Measurements from ENCODE around the gene CDC42SE1. TPM values are rescaled to one million over a fixed set of nuclear protein-coding genes. Genes with fewer than 3 reads are reported as not detected.

The CDC42SE1 gene
- total RNA-seq, 1 donor from 2014 or later = 116 TPM

DNA sequence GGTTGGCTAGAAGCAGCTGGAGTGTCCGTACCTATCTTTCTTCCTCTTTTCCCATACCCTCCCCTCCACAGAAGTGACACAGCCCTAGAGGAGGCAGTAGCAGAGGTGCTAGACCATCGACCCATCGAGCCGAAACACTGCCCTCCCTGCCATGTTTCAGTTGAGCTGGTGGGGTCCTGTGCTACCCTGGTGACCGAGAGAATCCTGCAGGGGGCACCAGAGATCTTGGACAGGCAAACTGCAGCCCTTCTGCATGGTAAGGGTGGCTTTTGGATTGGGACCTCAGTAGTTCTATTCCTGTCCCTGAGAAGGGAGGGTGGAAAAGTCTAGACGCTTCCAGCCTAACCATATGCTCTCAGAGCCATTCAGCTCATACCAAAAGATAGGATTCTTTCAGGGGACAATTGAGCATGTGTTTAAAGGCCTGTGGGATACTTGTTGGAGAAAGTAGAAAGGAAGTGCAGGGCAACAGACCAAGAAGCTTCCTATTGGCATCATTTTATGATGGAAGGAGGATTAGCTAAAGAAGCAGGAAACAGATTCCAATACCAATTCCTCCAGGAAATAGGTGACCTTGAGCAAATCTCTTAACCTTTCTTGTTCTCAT is 34.8 kb downstream of the CDC42SE1 start:
- H3K27ac ChIP-seq (ENCODE audit: low read depth, low read length) = no peak overlapping the region
- Mint-ChIP-seq H3K4me1 (ENCODE audit: low read depth, unreplicated experiment) (peaks cover 6% of the 10 kb centered on the region), H3K9me3 (ENCODE audit: unreplicated experiment) (no peaks in the 10 kb centered on the region), H3K27me3 (ENCODE audit: low read depth, unreplicated experiment) (no peaks in the 10 kb centered on the region), H3K4me3 (ENCODE audit: unreplicated experiment) (no peak overlapping the region), H3K27ac (ENCODE audit: unreplicated experiment) (no peak overlapping the region), H3K36me3 (ENCODE audit: low read depth, unreplicated experiment) (peaks cover 12% of the 10 kb centered on the region)
- TF ChIP-seq, protein P1, sequence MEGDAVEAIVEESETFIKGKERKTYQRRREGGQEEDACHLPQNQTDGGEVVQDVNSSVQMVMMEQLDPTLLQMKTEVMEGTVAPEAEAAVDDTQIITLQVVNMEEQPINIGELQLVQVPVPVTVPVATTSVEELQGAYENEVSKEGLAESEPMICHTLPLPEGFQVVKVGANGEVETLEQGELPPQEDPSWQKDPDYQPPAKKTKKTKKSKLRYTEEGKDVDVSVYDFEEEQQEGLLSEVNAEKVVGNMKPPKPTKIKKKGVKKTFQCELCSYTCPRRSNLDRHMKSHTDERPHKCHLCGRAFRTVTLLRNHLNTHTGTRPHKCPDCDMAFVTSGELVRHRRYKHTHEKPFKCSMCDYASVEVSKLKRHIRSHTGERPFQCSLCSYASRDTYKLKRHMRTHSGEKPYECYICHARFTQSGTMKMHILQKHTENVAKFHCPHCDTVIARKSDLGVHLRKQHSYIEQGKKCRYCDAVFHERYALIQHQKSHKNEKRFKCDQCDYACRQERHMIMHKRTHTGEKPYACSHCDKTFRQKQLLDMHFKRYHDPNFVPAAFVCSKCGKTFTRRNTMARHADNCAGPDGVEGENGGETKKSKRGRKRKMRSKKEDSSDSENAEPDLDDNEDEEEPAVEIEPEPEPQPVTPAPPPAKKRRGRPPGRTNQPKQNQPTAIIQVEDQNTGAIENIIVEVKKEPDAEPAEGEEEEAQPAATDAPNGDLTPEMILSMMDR (IDR thresholded peaks at IDR 0.05; ENCODE audit: insufficient read depth, low read depth, low read length) = peak; percentile 59
- no peak for TF ChIP-seq EZH2 (IDR thresholded peaks at IDR 0.05; ENCODE audit: insufficient read depth, low read length)
- H4K20me1 ChIP-seq (ENCODE audit: insufficient read depth, low read length) = no peaks in the 10 kb centered on the region
- no peak overlapping the region for H3K4me2 ChIP-seq (ENCODE audit: low read length)
- FAIRE-seq (no peak), DNase-seq (ENCODE audit: low read depth) (peak; percentile 39)
- no peaks in the 10 kb centered on the region for H3K79me2 ChIP-seq (ENCODE audit: insufficient read depth, low read length)
- H3K4me3 ChIP-seq (ENCODE audit: insufficient read depth, low read depth, low read length) = no peak overlapping the region
- H3K27me3 ChIP-seq (ENCODE audit: insufficient read depth, low read length) = no peaks in the 10 kb centered on the region
- H3K4me1 ChIP-seq (ENCODE audit: insufficient read depth, low read length) = peaks cover 5% of the 10 kb centered on the region
- peaks cover 13% of the 10 kb centered on the region for H3K36me3 ChIP-seq (ENCODE audit: insufficient read depth, low read length)
- no peak overlapping the region for H3K9ac ChIP-seq (ENCODE audit: low read length)
- H3K9me3 ChIP-seq (ENCODE audit: insufficient read depth, low read depth, low read length) = no peaks in the 10 kb centered on the region
- H2AFZ ChIP-seq (ENCODE audit: low read depth, low read length) = no peak overlapping the region

DNA sequence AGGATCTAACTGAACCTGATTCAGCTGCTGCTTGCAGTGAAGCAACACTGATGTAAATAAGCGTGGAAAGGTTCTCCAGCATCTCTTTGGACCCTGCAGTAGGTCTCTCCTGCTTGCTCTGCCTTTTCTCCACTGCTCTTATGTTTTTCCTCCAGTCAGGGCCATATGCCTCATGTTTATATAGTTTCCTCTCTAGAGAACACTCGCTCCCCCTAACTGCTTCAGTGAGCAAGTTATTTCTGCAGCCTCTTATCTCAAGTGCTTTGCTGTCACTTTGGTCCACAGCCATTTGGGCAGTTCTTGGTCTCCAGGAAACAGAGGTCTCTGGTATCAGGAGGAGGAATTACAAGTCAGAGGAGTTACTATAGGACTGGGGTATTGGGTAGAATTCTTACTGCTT is 45.9 kb downstream of the CDC42SE1 start:
- peaks cover 24% of the 10 kb centered on the region for H3K4me1 ChIP-seq (ENCODE audit: insufficient read depth, low read length)
- Mint-ChIP-seq H3K4me1 (ENCODE audit: low read depth, unreplicated experiment) (peaks cover 18% of the 10 kb centered on the region), H3K27me3 (ENCODE audit: low read depth, unreplicated experiment) (no peaks in the 10 kb centered on the region), H3K27ac (ENCODE audit: unreplicated experiment) (no peak overlapping the region), H3K36me3 (ENCODE audit: low read depth, unreplicated experiment) (no peaks in the 10 kb centered on the region), H3K4me3 (ENCODE audit: unreplicated experiment) (no peak overlapping the region), H3K9me3 (ENCODE audit: unreplicated experiment) (no peaks in the 10 kb centered on the region)
- no peak for FAIRE-seq
- H3K27ac ChIP-seq (ENCODE audit: low read depth, low read length) = peak overlapping the region; percentile 4
- no peaks in the 10 kb centered on the region for H3K27me3 ChIP-seq (ENCODE audit: insufficient read depth, low read length)
- TF ChIP-seq EZH2 (IDR thresholded peaks at IDR 0.05; ENCODE audit: insufficient read depth, low read length) = no peak
- TF ChIP-seq, protein P1 (IDR thresholded peaks at IDR 0.05; ENCODE audit: insufficient read depth, low read depth, low read length) = no peak
- H3K4me2 ChIP-seq (ENCODE audit: low read length) = peak overlapping the region; percentile 35
- H4K20me1 ChIP-seq (ENCODE audit: insufficient read depth, low read length) = no peaks in the 10 kb centered on the region
- DNase-seq (ENCODE audit: low read depth) = peak; percentile 71
- no peak overlapping the region for H3K4me3 ChIP-seq (ENCODE audit: insufficient read depth, low read depth, low read length)
- no peak overlapping the region for H2AFZ ChIP-seq (ENCODE audit: low read depth, low read length)
- H3K79me2 ChIP-seq (ENCODE audit: insufficient read depth, low read length) = peaks cover 2% of the 10 kb centered on the region
- H3K36me3 ChIP-seq (ENCODE audit: insufficient read depth, low read length) = no peaks in the 10 kb centered on the region
- H3K9me3 ChIP-seq (ENCODE audit: insufficient read depth, low read depth, low read length) = no peaks in the 10 kb centered on the region
- no peak overlapping the region for H3K9ac ChIP-seq (ENCODE audit: low read length)

DNA sequence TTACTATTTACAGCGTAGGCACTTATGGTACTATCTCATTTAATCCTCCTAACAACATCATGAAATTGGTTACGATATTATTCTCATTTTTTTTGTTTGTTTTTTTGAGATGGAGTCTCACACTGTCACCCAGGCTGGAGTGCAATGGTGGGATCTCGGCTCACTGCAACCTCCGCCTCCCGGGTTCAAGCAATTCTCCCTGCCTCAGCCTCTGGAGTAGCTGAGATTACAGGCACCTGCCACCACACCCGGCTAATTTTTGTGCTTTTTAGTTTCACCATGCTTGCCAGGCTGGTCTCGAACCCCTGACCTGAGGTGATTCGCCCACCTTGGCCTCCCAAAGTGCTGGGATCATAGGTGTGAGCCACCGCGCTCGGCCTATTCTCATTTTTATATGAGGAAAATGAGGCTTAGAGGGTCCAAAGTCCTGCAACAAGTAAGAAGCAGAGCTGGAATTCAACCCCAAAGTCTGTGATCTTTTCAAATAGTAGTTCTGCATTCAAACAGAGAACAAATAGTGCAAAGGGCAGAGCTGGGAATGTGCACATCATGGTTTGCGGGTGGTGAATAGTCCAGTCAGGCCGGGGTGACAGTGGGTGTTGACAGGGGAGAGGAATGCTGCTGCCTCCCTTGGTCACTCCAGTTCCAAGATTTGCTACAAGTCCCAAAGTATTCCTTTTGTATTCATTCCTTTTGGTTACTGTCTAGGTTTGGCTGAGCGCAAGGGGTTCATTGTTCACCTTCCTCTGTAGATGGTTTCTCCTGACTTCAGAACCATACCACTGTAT is 46.5 kb downstream of the CDC42SE1 start:
- no peaks in the 10 kb centered on the region for H3K9me3 ChIP-seq (ENCODE audit: insufficient read depth, low read depth, low read length)
- no peaks in the 10 kb centered on the region for H4K20me1 ChIP-seq (ENCODE audit: insufficient read depth, low read length)
- Mint-ChIP-seq H3K27ac (ENCODE audit: unreplicated experiment) (no peak overlapping the region), H3K27me3 (ENCODE audit: low read depth, unreplicated experiment) (no peaks in the 10 kb centered on the region), H3K4me1 (ENCODE audit: low read depth, unreplicated experiment) (peaks cover 20% of the 10 kb centered on the region), H3K36me3 (ENCODE audit: low read depth, unreplicated experiment) (no peaks in the 10 kb centered on the region), H3K9me3 (ENCODE audit: unreplicated experiment) (no peaks in the 10 kb centered on the region), H3K4me3 (ENCODE audit: unreplicated experiment) (no peak overlapping the region)
- H2AFZ ChIP-seq (ENCODE audit: low read depth, low read length) = no peak overlapping the region
- H3K27me3 ChIP-seq (ENCODE audit: insufficient read depth, low read length) = no peaks in the 10 kb centered on the region
- peaks cover 3% of the 10 kb centered on the region for H3K79me2 ChIP-seq (ENCODE audit: insufficient read depth, low read length)
- no peak for TF ChIP-seq EZH2 (IDR thresholded peaks at IDR 0.05; ENCODE audit: insufficient read depth, low read length)
- TF ChIP-seq, protein P1 (IDR thresholded peaks at IDR 0.05; ENCODE audit: insufficient read depth, low read depth, low read length) = no peak
- FAIRE-seq (no peak), DNase-seq (ENCODE audit: low read depth) (peak; percentile 41)
- H3K27ac ChIP-seq (ENCODE audit: low read depth, low read length) = no peak overlapping the region
- peak overlapping the region; percentile 35 for H3K4me2 ChIP-seq (ENCODE audit: low read length)
- H3K9ac ChIP-seq (ENCODE audit: low read length) = no peak overlapping the region
- peaks cover 28% of the 10 kb centered on the region for H3K4me1 ChIP-seq (ENCODE audit: insufficient read depth, low read length)
- H3K4me3 ChIP-seq (ENCODE audit: insufficient read depth, low read depth, low read length) = no peak overlapping the region
- no peaks in the 10 kb centered on the region for H3K36me3 ChIP-seq (ENCODE audit: insufficient read depth, low read length)

Measured in astrocyte (in vitro differentiated cells and primary cell).